HG02884 (cell line): ENCODE results near the gene SPAG16.
A peak's percentile ranks its signal among the peaks of the same experiment; 100 is the strongest.
"Not testable (repeated sequence)": the region's sequence is repeated elsewhere in the genome, so short reads cannot be mapped to it uniquely, and the experiment has no call there.

Experiments
- ATAC-seq: cut with Tn5 transposase; IDR thresholded peaks from one replicate; pipeline ENCODE4 v1.9.1; 2021; ENCODE audit warnings: mild to moderate bottlenecking, moderate library complexity; ENCODE audit not compliant: unreplicated experiment

SPAG16 gene

DNA sequence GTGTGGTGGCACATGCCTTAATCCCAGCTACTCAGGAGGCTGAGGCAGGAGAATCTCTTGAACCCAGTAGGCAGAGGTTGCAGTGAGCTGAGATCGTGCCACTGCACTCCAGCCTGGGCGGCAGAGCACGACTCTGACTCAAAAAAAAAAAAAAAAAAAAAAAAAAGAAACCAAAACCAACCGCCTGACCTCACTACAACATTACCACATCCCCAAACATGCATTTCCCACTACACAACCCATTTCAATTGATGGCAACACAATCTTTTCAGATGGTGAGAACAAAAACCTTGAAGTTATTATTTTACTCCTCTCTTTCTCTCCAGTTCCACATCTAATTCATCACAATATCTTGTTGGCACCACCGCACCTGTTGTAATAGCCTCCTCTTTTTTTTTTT is 778.0 kb downstream of the SPAG16 start:
- not testable (repeated sequence) for ATAC-seq

DNA sequence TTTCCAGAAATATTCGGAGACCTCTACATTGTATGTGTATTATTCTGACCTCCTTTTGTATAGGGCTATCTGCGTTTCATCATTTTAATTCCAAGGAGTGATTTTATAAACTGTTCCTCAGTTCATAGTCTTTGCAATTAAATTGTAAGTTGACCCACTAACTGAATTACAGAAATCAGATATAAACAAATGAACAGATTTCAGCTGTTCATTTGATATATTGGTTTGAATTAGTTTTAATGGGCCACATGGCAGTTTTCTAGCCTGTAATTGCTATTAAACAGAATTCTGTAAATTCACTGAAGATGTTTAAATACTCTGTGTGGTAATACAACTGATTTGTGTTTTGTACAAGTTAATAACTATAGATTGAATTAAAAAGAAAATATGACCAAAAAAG is 780.2 kb downstream of the SPAG16 start:
- ATAC-seq, result no peak

DNA sequence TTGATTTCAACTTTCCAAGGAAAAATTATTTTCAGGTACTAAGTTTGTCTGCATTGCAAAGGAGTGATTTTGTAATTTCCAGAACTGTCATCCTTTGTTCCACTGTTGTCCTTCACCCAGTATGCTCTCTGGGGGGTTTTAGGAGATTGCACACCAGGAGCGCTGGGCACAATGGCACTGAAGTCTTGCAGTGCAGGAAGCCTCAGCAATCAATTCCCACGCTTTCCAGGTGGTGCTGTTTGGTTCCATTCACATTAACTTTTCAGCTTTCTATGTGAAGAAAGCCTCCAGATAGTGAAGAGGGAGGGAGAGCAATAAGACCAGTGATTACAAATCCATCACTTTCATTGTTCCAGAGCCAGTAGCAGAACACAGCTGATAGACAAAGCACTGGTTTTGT is 782.6 kb downstream of the SPAG16 start:
- no peak for ATAC-seq

DNA sequence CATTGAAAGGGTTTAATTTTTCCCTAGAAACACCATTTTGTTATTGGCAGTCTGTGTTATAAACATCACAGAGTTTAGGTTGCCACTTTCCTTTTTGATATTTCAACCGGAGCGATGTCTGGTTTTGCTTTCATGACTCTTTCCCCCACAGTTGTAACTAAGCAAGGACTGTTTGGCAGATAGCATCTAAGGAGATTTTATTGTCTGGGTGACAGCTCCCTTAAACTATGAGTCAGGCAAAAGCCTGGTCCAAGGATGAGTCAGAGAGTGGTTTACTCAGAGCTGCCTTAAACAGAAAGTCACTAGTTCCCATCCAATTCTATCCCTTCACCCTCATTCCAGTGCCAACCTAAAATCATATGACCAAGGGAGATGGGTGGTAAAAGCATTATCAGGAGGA is 785.0 kb downstream of the SPAG16 start:
- ATAC-seq, result peak; percentile 78

DNA sequence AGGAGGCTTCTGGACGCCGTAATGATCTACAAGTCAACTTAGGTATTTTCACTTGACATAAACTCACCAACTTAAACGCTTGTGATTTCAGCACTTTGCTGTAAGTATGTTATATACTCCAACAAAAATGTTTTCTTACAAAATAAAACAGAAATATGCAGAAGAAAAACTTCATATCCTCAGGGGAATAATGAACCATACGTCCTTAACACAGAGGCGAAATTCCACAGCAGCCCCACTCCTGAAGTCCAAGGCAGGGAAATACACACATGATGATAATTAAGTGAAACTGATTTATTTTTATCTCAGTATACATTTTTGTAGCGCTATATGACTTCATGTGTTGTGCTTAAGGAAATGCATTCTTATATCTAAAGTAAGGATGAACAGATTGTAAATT is 791.2 kb downstream of the SPAG16 start:
- no peak for ATAC-seq

DNA sequence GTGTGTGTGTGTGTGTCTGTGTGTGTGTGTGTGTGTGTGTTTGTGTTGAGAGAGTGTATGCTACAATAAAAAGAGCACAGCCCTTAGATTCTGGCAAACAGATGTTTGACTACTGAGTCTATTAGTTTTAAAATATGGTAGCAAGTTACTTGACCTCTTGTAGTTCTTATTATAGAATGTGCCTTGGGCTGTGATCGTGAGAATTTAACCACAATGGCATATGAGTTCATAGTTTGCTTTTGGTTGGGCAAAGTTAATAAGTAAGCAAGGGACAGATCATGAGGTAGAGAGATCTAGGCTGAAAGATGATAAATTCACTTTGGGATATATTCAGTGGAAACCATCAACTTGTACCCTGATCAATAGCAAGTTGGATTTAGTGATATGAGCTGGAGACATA is 792.3 kb downstream of the SPAG16 start:
- ATAC-seq, result no peak

DNA sequence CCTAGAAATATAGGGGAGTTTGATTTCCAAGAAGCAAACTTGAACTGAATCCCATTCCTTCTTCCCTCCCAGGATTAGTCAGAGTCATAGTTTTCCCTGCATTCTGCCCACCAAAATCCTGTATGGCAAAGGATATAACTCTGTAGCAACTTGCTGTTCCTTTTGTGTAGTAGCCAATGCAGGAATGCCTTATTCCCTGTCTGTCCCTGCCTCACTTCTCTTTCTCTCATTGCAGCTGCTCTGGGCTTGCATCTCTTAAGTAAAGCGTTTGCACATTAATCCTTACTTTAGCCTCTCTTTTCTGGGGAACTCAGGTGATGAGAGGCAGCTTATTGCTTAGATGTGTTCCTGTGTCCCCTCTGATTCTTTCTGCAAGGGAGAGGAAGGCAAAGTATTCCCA is 793.5 kb downstream of the SPAG16 start:
- no peak for ATAC-seq

DNA sequence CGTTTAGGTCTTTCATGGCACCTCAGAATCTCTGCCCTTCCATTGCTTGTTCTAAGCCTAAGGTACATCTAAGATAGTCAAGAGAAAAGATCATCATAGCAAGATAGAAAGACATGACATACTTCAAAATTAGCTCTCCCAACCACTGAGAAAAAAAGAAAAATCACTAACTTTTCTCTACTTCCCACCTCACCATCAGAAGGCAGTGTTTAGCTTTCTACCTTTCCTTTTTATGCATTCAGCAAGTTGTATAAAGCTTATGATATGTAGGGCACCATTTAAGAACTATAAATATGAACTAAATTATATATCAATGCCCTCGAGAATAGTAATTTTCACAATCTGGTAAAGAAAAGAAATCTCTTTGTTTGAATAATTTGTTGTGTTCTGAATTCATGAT is 794.8 kb downstream of the SPAG16 start:
- no peak for ATAC-seq

DNA sequence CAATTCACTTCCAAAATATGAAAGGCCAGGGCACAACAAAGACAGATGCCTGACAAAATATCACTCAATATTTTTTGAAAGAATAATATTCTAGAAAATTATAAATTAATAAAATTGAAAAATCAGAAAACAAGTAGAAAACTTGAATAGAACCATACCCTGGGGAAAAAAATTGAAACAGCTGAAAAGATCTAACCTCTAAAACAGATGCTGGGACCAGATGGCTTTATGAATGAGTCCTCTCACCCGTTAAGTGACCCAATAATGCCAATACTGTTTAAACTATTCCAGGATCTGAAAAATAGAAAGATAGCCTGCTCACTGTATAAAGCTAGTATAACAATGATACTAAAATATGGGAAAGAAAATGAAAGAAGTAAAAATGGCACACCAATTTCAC is 804.3 kb downstream of the SPAG16 start:
- no peak for ATAC-seq

DNA sequence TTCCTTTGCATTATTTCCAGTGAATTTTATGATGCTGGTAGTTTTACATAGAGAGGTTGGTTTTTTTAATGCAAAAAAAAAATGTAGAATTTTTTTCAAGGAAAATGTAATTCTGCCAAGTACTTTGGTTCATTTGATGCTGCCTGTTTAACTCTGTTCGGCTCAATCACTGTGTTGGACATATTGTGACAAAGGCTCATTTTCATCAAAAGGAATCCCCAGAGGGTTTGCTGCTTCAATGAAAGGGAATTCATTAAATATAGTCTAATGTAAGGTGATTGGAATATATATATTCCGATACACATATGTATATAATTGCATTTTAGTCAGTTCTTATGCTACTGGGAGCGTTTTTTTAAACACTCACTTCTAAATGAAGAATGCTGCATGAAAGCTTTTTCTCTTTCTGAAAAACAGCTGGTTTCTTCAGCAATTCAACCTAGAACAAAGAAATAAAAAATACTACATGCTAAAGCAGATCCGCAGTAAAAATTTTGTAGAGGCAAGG is 812.0 kb downstream of the SPAG16 start:
- ATAC-seq, result no peak

DNA sequence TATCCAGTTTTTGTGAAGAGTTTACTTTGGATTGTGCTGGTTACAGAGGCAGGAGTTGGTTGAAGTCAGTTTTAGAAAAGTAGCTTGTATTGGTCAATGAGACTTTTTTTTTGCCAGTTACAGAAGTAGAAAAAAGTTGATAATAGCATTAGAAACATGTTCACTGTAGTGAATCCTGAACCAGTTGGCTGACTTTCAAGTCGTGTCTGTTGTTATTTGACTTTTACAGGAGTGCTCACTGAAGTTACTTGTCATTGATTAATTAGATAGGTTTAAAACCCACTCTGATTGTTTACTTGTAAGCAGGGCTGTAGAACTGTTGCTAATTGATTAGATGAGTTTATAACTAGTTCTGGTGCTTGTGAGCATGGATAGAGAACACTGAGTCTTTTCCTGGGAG is 814.5 kb downstream of the SPAG16 start:
- no peak for ATAC-seq

DNA sequence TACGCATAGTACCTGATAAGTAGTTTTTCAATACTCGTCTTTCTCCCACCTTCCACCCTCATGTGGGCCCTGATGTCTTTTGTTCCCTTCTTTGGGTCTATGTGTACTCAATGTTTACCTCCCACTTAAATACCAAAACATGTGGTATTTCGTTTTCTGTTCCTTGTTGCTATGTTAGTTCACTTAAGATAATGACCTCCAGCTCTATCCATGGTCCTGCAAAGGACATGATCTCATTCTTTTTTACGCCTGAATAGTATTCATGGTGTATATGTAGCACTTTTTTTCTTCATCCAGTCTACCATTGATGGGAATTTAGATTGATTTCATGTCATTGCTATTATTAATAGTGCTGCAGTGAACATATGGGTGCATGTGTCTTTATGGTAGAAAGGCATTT is 816.2 kb downstream of the SPAG16 start:
- ATAC-seq, result no peak

DNA sequence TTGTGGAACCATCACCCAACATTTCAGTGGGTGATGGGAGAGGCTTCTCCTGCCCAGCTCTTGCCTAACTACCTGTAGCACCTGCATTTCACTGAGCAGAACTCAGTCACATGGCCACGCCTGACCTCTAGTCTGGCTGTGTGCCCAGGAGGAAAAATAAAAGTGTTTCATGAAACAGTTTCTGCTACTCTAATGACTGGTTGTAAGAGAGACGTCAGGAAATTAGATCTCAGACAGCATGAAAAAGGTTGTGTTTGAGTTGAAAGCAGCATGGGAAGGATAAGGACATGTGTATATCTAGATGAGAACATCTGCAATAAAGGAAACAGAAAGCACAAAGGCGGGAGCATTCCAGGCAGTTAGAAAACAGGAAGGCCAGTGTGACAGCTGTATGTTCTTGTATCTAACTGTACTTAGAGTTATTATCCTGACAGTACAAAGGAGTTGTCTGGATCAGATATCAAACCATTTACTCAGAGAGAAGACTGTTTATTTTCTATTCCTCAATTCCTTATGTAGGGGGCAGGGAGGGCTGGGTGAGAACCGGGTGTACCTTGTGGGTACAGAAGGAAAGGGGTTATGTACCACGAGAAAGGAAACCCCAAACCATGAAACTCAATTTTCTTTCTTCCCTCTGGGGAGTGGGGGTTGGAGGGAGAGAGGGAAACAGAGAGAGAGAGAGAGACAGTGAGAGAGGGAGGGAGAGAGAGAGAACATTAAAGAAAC is 819.2 kb downstream of the SPAG16 start:
- ATAC-seq, result no peak

DNA sequence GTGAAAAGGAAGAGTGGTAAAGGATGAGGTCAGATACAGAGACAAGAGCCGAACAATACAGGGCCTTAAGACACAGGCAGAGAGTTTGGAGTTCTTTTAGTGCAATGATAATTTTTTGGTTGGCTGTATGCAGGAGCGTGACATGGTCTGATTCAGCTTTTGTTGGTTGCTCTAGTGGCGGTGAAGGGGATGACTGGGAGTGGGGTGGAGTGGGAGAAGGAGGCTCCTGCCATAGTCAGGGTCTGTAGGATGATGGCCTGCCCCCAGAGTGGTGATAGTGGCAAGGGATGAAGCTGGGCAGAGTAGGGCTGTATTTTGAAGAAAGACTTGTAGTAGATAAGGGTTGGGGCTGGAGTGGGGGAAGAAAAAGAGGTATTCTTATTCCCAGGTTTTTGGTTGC is 820.0 kb downstream of the SPAG16 start:
- no peak for ATAC-seq

DNA sequence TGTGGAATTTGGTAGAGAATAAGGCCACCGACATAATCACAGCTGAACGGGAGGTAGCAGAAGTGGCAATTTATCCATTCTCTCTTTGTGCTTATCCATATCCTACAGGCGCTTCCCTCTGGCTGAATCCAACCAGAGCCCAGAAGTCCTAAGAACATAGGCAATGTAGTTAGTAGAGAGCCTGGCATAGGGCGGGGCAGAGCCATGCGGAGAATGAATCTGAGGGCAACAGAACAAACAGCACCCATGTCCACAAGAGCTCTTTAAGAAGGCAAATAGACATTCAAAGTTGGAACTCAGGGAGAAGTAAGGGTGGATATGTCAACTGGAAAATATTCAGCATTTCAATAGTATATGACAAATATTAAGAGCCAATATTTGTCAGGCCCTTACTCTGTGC is 820.7 kb downstream of the SPAG16 start:
- ATAC-seq, result no peak

DNA sequence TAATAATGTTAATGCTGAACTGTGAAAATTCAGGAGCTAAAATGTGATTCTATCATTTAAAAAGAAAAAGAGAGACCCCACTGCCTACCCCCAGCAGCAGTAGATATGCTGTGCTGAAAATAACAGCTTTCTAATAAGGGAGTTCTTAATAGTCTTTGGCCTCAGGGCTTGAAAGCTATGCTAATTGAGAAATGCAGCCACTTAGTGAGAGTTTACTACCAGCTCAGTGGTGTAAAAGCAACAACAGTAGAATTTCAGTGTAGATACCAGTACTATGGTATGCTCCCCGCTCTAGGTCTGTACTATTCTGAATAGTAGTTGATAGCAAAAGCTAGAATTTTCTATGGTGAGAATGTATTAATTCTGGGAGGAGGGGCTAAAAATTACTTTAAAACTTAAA is 823.5 kb downstream of the SPAG16 start:
- ATAC-seq, result no peak

DNA sequence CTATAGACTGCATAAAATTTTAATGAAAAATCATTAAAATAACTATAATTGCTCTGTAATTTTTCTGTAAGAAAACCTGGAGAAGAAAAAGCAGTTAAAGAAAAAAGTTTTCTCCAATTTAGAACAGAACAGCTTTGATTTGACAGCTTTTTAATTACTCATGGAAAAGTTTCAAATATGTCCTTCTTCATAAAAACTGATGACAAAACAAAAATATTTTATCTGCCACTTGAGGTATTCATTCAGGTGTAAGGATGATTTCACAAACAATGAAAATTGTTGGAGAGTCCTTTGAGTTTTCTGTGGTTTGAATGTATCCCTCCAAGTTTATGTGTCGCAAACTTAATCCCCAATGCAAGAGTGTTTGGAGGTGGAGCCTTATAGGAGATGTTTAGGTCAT is 824.3 kb downstream of the SPAG16 start:
- no peak for ATAC-seq

DNA sequence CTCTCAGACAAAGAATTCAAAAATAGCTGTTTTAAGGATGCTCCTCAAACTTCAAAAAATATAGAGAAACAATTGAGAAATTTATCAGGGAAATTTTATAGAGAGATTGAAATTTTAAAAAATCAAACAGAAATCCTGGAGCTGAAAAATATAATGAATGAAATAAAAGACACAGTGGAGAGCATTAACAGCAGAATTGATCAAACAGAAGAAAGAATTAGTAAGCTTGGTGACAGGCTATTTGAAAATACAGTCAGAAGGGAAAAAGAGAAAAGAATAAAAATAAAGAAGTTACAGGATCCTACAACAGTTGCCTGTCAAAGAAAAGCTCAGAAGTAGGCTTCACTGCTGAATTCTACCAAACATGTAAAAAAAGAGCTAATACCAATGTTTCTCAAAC is 832.8 kb downstream of the SPAG16 start:
- ATAC-seq, result no peak

DNA sequence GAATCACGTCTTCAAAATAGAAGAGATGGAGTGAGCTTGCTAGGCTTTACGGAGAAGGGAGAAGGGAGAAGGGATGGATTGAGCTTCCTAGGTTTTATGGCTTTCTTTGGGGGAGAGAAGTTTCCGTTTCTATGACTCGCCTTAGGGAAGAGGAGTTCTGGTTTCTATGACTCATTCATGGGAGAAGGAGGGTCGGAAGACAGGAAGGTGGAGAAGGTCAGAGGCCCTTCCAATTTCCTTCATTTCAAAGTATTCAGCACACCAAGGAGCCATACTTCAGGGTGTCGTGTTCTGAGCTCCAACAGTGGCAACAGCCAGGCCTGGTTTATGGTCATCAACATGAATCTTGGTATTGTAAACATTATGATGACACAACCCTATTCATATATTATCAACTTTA is 841.9 kb downstream of the SPAG16 start:
- ATAC-seq, result no peak

DNA sequence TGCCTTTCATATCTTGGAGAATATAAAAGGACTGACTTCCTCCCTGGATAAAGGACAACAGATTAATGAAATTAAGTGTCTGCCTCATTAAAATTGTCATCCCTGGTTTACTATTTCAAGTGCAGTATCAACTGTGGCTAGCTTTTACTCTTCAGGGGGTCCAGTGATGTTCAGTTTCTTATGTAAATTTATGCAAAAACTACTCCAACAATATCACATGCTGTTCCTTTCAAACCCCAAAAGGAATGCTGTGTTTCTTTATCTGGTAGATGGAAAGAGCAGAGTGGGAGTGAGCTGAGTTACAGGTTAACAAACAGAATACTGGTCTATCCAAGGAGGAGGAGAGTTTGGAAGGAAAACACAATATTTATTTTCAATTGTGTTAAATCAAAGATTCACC is 842.9 kb downstream of the SPAG16 start:
- no peak for ATAC-seq

DNA sequence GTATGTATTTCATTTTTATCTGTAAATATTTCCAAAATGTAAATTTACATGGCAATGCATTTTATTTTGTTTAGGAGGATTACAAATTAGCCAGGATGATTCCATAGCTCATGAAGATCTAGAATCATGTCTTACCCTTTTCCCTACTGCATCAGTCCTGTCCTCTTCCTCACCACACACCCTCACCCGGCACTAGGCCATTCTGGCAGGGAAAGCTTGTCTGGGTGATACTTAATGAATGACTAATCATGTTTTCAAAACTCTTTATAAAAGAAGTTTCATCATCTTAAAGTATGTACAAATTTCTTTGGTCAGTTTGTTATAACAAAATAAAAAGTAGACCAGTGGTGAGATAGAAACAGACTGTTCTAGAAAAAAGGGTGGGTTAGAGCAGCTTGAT is 843.3 kb downstream of the SPAG16 start:
- ATAC-seq, result no peak

DNA sequence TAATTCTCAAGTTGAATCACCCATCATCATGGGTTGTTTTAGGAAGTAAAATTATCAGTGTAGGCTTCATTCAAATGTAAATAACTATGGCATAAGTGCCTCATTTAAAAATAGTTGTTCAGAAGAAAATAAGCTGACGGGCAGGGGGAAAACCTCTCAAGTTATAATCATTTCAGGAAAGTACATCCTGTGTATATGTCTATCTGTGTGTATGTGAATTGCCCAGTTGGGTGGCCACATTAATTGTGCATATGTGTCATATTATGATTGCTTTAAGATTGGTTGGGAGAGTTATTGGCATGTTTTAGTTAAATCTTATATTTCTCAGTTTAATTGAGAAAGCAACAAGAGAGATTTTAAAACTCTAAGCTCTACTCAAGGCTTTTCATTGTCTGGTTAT is 843.8 kb downstream of the SPAG16 start:
- no peak for ATAC-seq

DNA sequence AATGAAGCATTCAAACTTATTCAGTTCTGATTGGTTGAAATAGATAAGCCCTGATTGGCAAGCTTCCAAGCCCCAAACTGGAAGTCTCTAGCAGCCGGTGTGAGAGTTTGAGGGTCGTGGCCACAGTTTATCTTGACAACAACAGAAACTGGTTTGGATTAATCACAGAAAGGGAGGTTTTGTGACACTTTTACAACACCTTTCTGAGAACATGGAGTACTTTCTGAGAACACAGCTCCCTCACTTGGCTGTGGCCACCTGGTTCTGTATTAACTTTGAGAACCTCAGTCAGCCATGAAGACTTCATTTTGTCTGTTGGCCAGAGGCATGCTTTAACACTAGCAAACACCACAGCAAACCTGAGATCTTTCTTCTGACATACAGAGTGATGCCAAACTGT is 845.9 kb downstream of the SPAG16 start:
- no peak for ATAC-seq
